Heart right ventricle (tissue), 16 donors: ENCODE data around the gene FAM3A. TPM values are rescaled to one million over a fixed set of nuclear protein-coding genes. Genes with fewer than 3 reads are reported as not detected.

Experiments
- ATAC-seq, 8 donors: fragments of 200-7000 bp; cut with Tn5 transposase; one replicate each; pipeline ENCODE4 v1.9.1; 2020; ENCODE audit warnings: mild to moderate bottlenecking in 8 of 8, moderate library complexity in 8 of 8, moderate number of reproducible peaks in 1 of 8
- DNase-seq, 2 donors: peaks; one replicate each; pipeline ENCODE4 v3.0.0-alpha.2; 2020
- H3K27ac ChIP-seq, 10 donors: fragments of 200-600 bp; sonication (generic) in 2 of 10; one replicate each; pipeline versions ENCODE4 v1.5.0 to v1.8.0; 2020 to 2022; ENCODE audit warnings: mild to moderate bottlenecking in 3 of 10
- H3K27me3 ChIP-seq, 7 donors: fragments of 200-600 bp; one replicate each; pipeline ENCODE4 v1.8.0; 2021 to 2022; ENCODE audit warnings: mild to moderate bottlenecking in 2 of 7
- H3K36me3 ChIP-seq, 9 donors: fragments of 200-600 bp; sonication (generic) in 1 of 9; one replicate each; pipeline versions ENCODE4 v1.5.0 to v1.8.0; 2020 to 2022; ENCODE audit warnings: mild to moderate bottlenecking in 2 of 9
- H3K4me1 ChIP-seq, 9 donors: fragments of 200-600 bp; sonication (generic) in 1 of 9; one replicate each; pipeline versions ENCODE4 v1.5.0 to v1.8.0; 2020 to 2022; ENCODE audit warnings: mild to moderate bottlenecking in 4 of 9
- H3K4me3 ChIP-seq, 10 donors: fragments of 200-600 bp; sonication (generic) in 2 of 10; one replicate each; pipeline versions ENCODE4 v1.5.0 to v1.8.0; 2020 to 2022; ENCODE audit warnings: mild to moderate bottlenecking in 7 of 10, moderate library complexity in 2 of 10
- H3K9me3 ChIP-seq, 11 donors: fragments of 200-600 bp in 10 of 11; sonication (generic) in 2 of 11; one replicate each; pipeline versions ENCODE4 v1.5.0 to v1.8.0; 2013 to 2022; ENCODE audit warnings: mild to moderate bottlenecking in 2 of 11, control low read depth in 1 of 11, moderate library complexity in 1 of 11
- CTCF ChIP-seq, 9 donors: fragments of 200-600 bp; sonication (generic) in 2 of 9; IDR thresholded peaks; one replicate each; pipeline versions ENCODE4 v1.5.0 to v1.8.0; 2021 to 2022; ENCODE audit warnings: antibody characterized with exemption in 9 of 9, mild to moderate bottlenecking in 5 of 9, moderate library complexity in 1 of 9
- WGBS, 2 donors: extraction: QIAGEN DNeasy Blood & Tissue Kit; methylation state at CpG; one replicate each; pipeline ENCODE4 v1.1.7; 2013; ENCODE audit warnings: inconsistent platforms in 1 of 2; 5-methylcytosine and 5-hydroxymethylcytosine counted together
- intact Hi-C, 10 donors: fragments of 100-400 bp; cut with DNase I; formaldehyde crosslinking; loops; one replicate each; pipeline versions ENCODE4 v1.11.1 to v1.14.2; 2022
- polyA plus RNA-seq, 2 donors: library from polyadenylated mRNA; stranded (reverse); fragments of 200-250 nt; gene quantifications; one replicate each; pipeline ENCODE4 v1.2.3, GENCODE V29; 2013
- total RNA-seq, 10 donors: library from RNA; stranded (reverse); fragmentation: NEBNext Ultra II Directional in 3 of 10; extraction: Animal tissue kit (Norgen Biotek cat#: 25700) in 3 of 10; gene quantifications; one replicate each; pipeline versions ENCODE4 v1.2.1 to v1.2.4, GENCODE V29; 2021 to 2023
- donor health status: Arrhythmogenic right ventricular cardiomyopathy.
- donor health status: ischemic (EF 13 %, LVEDD 7.1; RV severe dilation, severe dysfunction).
- donor health status: healthy with polysubstance abuse.
- donor health status: DM: no; HTN: yes; CAD: no.
- donor health status: DM: no; HTN: no; CAD: no.
- donor health status: ischemic (EF 25% LVEDD 6.9; RV normal size, moderate dysfunction).
- donor health status: ischemic (EF 25% LVEDD 5.7; RV mildly dilated, moderate dysfunction).
- donor health status: healthy.
- donor health status: DM: yes; HTN: yes; CAD: no.
- donor health status: Ischemic cardiomyopathy.
- donor health status: ischemic (EF 35%, LVEDD 5.7; RV mildly dilated, moderate dysfunction).
- donor health status: nonischemic (EF 11% LVEDD 7.7; RV severe dilation, severe dysfunction).
- donor health status: DM: yes; HTN: yes; CAD: no.
- donor health status: PGD.
- donor health status: ischemic (EF 29% LVEDD 5.4; RV normal size, mild dysfunction).
- donor health status: nonischemic (EF 23%, LVEDD 6.1; RV moderate dilation, normal function).

Gene FAM3A
- total and polyA plus RNA-seq, 12 donors = 36.5 to 76.6 (median 54.8) TPM

GRCh38 chrX:154466036-154466435 lies 50.0 kb downstream of the FAM3A start:
- WGBS, 2 donors = 92 to 96% methylated on average over 30 to 31 of the region's 32 CpGs
- intact Hi-C loops = no loop called here
- Histone ChIP-seq H3K9me3 (no peaks in the 10 kb centered on the region), H3K27ac (no peak overlapping the region), H3K27me3 (no peaks in the 10 kb centered on the region), H3K4me1 (no peaks in the 10 kb centered on the region), H3K4me3 (no peak overlapping the region), H3K36me3 (peaks cover 0 to 86% (median 0%) of the 10 kb centered on the region in 9 donors)
- no peak for TF ChIP-seq CTCF (IDR thresholded peaks at IDR 0.05)
- ATAC-seq (no peak), DNase-seq (no peak)

GRCh38 chrX:154465601-154466000 lies 50.4 kb downstream of the FAM3A start:
- DNase-seq (no peak), ATAC-seq (no peak)
- Histone ChIP-seq H3K27me3 (no peaks in the 10 kb centered on the region), H3K36me3 (peaks cover 0 to 82% (median 0%) of the 10 kb centered on the region in 9 donors), H3K27ac (no peak overlapping the region), H3K9me3 (no peaks in the 10 kb centered on the region), H3K4me3 (no peak overlapping the region), H3K4me1 (no peaks in the 10 kb centered on the region)
- 95% methylated on average over 6 to 14 of the region's 14 CpGs for WGBS, 2 donors
- intact Hi-C loops = no loop called here
- no peak for TF ChIP-seq CTCF (IDR thresholded peaks at IDR 0.05)

GRCh38 chrX:154464806-154465365 lies 51.1 kb downstream of the FAM3A start:
- intact Hi-C loops = no loop called here
- Histone ChIP-seq H3K36me3 (peaks cover 0 to 74% (median 0%) of the 10 kb centered on the region in 9 donors), H3K4me3 (no peak overlapping the region), H3K4me1 (peaks cover 0 to 3% (median 0%) of the 10 kb centered on the region in 9 donors), H3K9me3 (no peaks in the 10 kb centered on the region), H3K27me3 (no peaks in the 10 kb centered on the region), H3K27ac (no peak overlapping the region)
- ATAC-seq (no peak), DNase-seq (no peak)
- no peak for TF ChIP-seq CTCF (IDR thresholded peaks at IDR 0.05)
- WGBS, 2 donors = 93 to 97% methylated on average over 21 to 28 of the region's 28 CpGs

- H3K36me3 ChIP-seq = peaks cover 0 to 63% (median 0%) of the 10 kb centered on the region in 9 donors
- TF ChIP-seq CTCF (IDR thresholded peaks at IDR 0.05) = no peak
- ATAC-seq (no peak), DNase-seq (no peak)
- peaks cover 0 to 7% (median 5%) of the 10 kb centered on the region in 9 donors for H3K4me1 ChIP-seq
- intact Hi-C loops = no loop called here
- no peak overlapping the region for H3K4me3 ChIP-seq
- no peaks in the 10 kb centered on the region for H3K9me3 ChIP-seq
- WGBS, 2 donors = 91 to 92% methylated on average over 26 to 34 of the region's 36 CpGs
- H3K27ac ChIP-seq = no peak overlapping the region
- H3K27me3 ChIP-seq = no peaks in the 10 kb centered on the region
Measured at GRCh38 chrX:154463611-154464220, 52.3 kb downstream of the FAM3A start.
